ENCODE data around the gene ALG3. TPM values are rescaled to one million over a fixed set of nuclear protein-coding genes. Genes with fewer than 3 reads are reported as not detected.

The ALG3 gene
- total RNA-seq, 2 experiments from 2014 or later: 38.1 to 43.8 TPM

- ChIA-PET POLR2A (no interaction called here), CTCF (interaction anchor here (0.9 to 1.1 kb wide), 2 partner anchors 19 to 25 kb away, joined by 4 to 5 read pairs; partner anchors contain the start of gene EEF1AKMT4)
- Mint-ChIP-seq H3K36me3 (ENCODE audit: low read depth) (no peaks in the 10 kb centered on the region), H3K9me3 (ENCODE audit: insufficient read depth) (no peaks in the 10 kb centered on the region), H3K4me1 (ENCODE audit: low read depth) (peaks cover 9% of the 10 kb centered on the region), H3K27ac (no peak overlapping the region), H3K4me3 (peak overlapping the region; percentile 64), H3K27me3 (ENCODE audit: low read depth) (peaks cover 44% of the 10 kb centered on the region)
- no peak for ATAC-seq
- DNase-seq: no peak
These were observed 17.9 kb downstream of the ALG3 start for GRCh38 chr3:184230603-184231528.

- peaks cover 9% of the 10 kb centered on the region for H3K4me1 Mint-ChIP-seq (ENCODE audit: low read depth)
- CTCF ChIA-PET: interaction anchor here (0.9 to 4.9 kb wide), 2 partner anchors 20 to 26 kb away, joined by 5 to 45 read pairs; partner anchors contain the start of gene EEF1AKMT4
- no peak for DNase-seq
- H3K27ac Mint-ChIP-seq: no peak overlapping the region
- H3K9me3 Mint-ChIP-seq (ENCODE audit: insufficient read depth): no peaks in the 10 kb centered on the region
- ATAC-seq: no peak
- no peak overlapping the region for H3K4me3 Mint-ChIP-seq
- no peaks in the 10 kb centered on the region for H3K36me3 Mint-ChIP-seq (ENCODE audit: low read depth)
- peaks cover 47% of the 10 kb centered on the region for H3K27me3 Mint-ChIP-seq (ENCODE audit: low read depth)
- POLR2A ChIA-PET: no interaction called here
These were observed 18.6 kb downstream of the ALG3 start for GRCh38 chr3:184230081-184230602.

GRCh38 chr3:184229394-184230080, 19.2 kb downstream of the ALG3 start, which contains the start of gene VWA5B2:
Gene VWA5B2 (plus strand): TSS chr3:184229585. CDS start chr3:184230529, 944 bp downstream.
- ChIA-PET CTCF (interaction anchor here (0.9 to 4.9 kb wide), 5 partner anchors 14 to 35 kb away, joined by 4 to 45 read pairs (median 10); partner anchors contain the start of genes ALG3 and EEF1AKMT4), POLR2A (no interaction called here)
- DNase-seq: peak; percentile 74
- Mint-ChIP-seq H3K36me3 (ENCODE audit: low read depth) (no peaks in the 10 kb centered on the region), H3K4me3 (peak within 1 kb of the TSS; percentile 37), H3K27ac (no peak within 1 kb of the TSS), H3K9me3 (ENCODE audit: insufficient read depth) (no peaks in the 10 kb centered on the region), H3K4me1 (ENCODE audit: low read depth) (peaks cover 9% of the 10 kb centered on the region), H3K27me3 (ENCODE audit: low read depth) (peaks cover 48% of the 10 kb centered on the region)
- ATAC-seq: peak; percentile 97

GRCh38 chr3:184228376-184229137, 20.2 kb downstream of the ALG3 start:
- DNase-seq (no peak), ATAC-seq (no peak)
- no peak overlapping the region for H3K27ac Mint-ChIP-seq
- peak overlapping the region; percentile 37 for H3K4me3 Mint-ChIP-seq
- ChIA-PET CTCF (interaction anchor here (0.6 to 4.9 kb wide), 40 partner anchors 9 to 591 kb away, joined by 3 to 45 read pairs (median 5); partner anchors contain the start of genes ABCC5, ABCF3, ALG3 and AP2M1), POLR2A (interaction anchor here (0.9 kb wide), 1 partner anchor 11 kb away, joined by 3 read pairs; no protein-coding TSS in a partner anchor)
- no peaks in the 10 kb centered on the region for H3K9me3 Mint-ChIP-seq (ENCODE audit: insufficient read depth)
- H3K4me1 Mint-ChIP-seq (ENCODE audit: low read depth): peaks cover 9% of the 10 kb centered on the region
- H3K27me3 Mint-ChIP-seq (ENCODE audit: low read depth): peaks cover 50% of the 10 kb centered on the region
- no peaks in the 10 kb centered on the region for H3K36me3 Mint-ChIP-seq (ENCODE audit: low read depth)

GRCh38 chr3:184227481-184227935, 21.3 kb downstream of the ALG3 start:
- Mint-ChIP-seq H3K27me3 (ENCODE audit: low read depth) (peaks cover 47% of the 10 kb centered on the region), H3K27ac (no peak overlapping the region), H3K36me3 (ENCODE audit: low read depth) (no peaks in the 10 kb centered on the region), H3K4me1 (ENCODE audit: low read depth) (peaks cover 9% of the 10 kb centered on the region), H3K4me3 (no peak overlapping the region), H3K9me3 (ENCODE audit: insufficient read depth) (no peaks in the 10 kb centered on the region)
- DNase-seq (peak; percentile 62), ATAC-seq (peak; percentile 47)
- ChIA-PET CTCF (interaction anchor here (0.6 to 4.9 kb wide), 53 partner anchors 9 to 945 kb away, joined by 3 to 45 read pairs (median 4); partner anchors contain the start of genes ABCC5, ABCF3, ALG3 and AP2M1), POLR2A (interaction anchor here (1.1 kb wide), 1 partner anchor 22 kb away, joined by 5 read pairs; the partner anchor contains the start of gene EEF1AKMT4)

GRCh38 chr3:184223946-184224345, 24.8 kb downstream of the ALG3 start:
- Mint-ChIP-seq H3K27ac (no peak overlapping the region), H3K36me3 (ENCODE audit: low read depth) (no peaks in the 10 kb centered on the region), H3K27me3 (ENCODE audit: low read depth) (peaks cover 30% of the 10 kb centered on the region), H3K9me3 (ENCODE audit: insufficient read depth) (no peaks in the 10 kb centered on the region), H3K4me3 (no peak overlapping the region), H3K4me1 (ENCODE audit: low read depth) (peaks cover 2% of the 10 kb centered on the region)
- no peak for ATAC-seq
- ChIA-PET POLR2A (no interaction called here), CTCF (interaction anchor here (0.7 to 0.8 kb wide), 2 partner anchors 14 to 26 kb away, joined by 3 read pairs; partner anchors contain the start of gene EEF1AKMT4)
- no peak for DNase-seq

- Mint-ChIP-seq H3K9me3 (ENCODE audit: insufficient read depth) (no peaks in the 10 kb centered on the region), H3K36me3 (ENCODE audit: low read depth) (no peaks in the 10 kb centered on the region), H3K4me3 (no peak overlapping the region), H3K27ac (no peak overlapping the region), H3K4me1 (ENCODE audit: low read depth) (no peaks in the 10 kb centered on the region), H3K27me3 (ENCODE audit: low read depth) (peaks cover 16% of the 10 kb centered on the region)
- DNase-seq (no peak), ATAC-seq (no peak)
- CTCF ChIA-PET: interaction anchor here (1.3 kb wide), 1 partner anchor 327 kb away, joined by 3 read pairs; no protein-coding TSS in a partner anchor
- POLR2A ChIA-PET: no interaction called here
These were observed 26.2 kb downstream of the ALG3 start for GRCh38 chr3:184222521-184222920.

- no peaks in the 10 kb centered on the region for H3K9me3 Mint-ChIP-seq (ENCODE audit: insufficient read depth)
- no peaks in the 10 kb centered on the region for H3K36me3 Mint-ChIP-seq (ENCODE audit: low read depth)
- ChIA-PET POLR2A (no interaction called here), CTCF (interaction anchor here (1.2 kb wide), 1 partner anchor 9 kb away, joined by 4 read pairs; no protein-coding TSS in a partner anchor)
- ATAC-seq (no peak), DNase-seq (no peak)
- peaks cover 11% of the 10 kb centered on the region for H3K27me3 Mint-ChIP-seq (ENCODE audit: low read depth)
- no peaks in the 10 kb centered on the region for H3K4me1 Mint-ChIP-seq (ENCODE audit: low read depth)
- H3K4me3 Mint-ChIP-seq: no peak overlapping the region
- H3K27ac Mint-ChIP-seq: no peak overlapping the region
These were observed 29.9 kb downstream of the ALG3 start for GRCh38 chr3:184218814-184219213.

GRCh38 chr3:184211718-184212117, 37.0 kb downstream of the ALG3 start:
- Mint-ChIP-seq H3K36me3 (ENCODE audit: low read depth) (no peaks in the 10 kb centered on the region), H3K4me3 (no peak overlapping the region), H3K4me1 (ENCODE audit: low read depth) (no peaks in the 10 kb centered on the region), H3K9me3 (ENCODE audit: insufficient read depth) (no peaks in the 10 kb centered on the region), H3K27ac (no peak overlapping the region), H3K27me3 (ENCODE audit: low read depth) (peaks cover 15% of the 10 kb centered on the region)
- no peak for DNase-seq
- ChIA-PET POLR2A (interaction anchor here (0.6 kb wide), 1 partner anchor 21 kb away, joined by 3 read pairs; no protein-coding TSS in a partner anchor), CTCF (interaction anchor here (3.8 kb wide), 1 partner anchor 16 kb away, joined by 18 read pairs; no protein-coding TSS in a partner anchor)
- ATAC-seq: no peak

GRCh38 chr3:184211297-184211696, 37.5 kb downstream of the ALG3 start:
- ChIA-PET CTCF (interaction anchor here (3.8 kb wide), 1 partner anchor 16 kb away, joined by 18 read pairs; no protein-coding TSS in a partner anchor), POLR2A (interaction anchor here (0.6 to 0.7 kb wide), 2 partner anchors 21 to 25 kb away, joined by 3 read pairs; no protein-coding TSS in a partner anchor)
- Mint-ChIP-seq H3K36me3 (ENCODE audit: low read depth) (no peaks in the 10 kb centered on the region), H3K27ac (no peak overlapping the region), H3K27me3 (ENCODE audit: low read depth) (peaks cover 18% of the 10 kb centered on the region), H3K4me3 (no peak overlapping the region), H3K9me3 (ENCODE audit: insufficient read depth) (no peaks in the 10 kb centered on the region), H3K4me1 (ENCODE audit: low read depth) (no peaks in the 10 kb centered on the region)
- ATAC-seq: no peak
- no peak for DNase-seq

Measured in activated CD8-positive, alpha-beta T cell treated with anti-CD3 and anti-CD28 coated beads, Interleukin-2, amount 10 ng/mL, durations not matched to agents 7 days and 5 days (primary cell).